Measurements from ENCODE around the gene XPR1.

The XPR1 gene

DNA sequence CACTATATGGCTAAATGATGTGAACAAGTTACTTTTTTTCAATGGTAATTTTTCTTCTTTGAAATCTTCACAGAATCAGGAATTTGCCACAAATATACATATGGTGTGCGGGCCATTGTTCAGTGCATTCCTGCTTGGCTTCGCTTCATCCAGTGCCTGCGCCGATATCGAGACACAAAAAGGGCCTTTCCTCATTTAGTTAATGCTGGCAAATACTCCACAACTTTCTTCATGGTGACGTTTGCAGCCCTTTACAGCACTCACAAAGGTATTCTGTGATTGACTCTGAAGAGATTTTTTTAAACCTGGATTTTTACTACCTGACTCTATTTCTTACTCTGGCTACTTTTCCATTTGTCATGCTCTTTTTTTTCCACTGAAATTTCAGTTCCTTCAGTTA lies 204.6 kb downstream of the XPR1 start:
- TF ChIP-seq, protein P1, sequence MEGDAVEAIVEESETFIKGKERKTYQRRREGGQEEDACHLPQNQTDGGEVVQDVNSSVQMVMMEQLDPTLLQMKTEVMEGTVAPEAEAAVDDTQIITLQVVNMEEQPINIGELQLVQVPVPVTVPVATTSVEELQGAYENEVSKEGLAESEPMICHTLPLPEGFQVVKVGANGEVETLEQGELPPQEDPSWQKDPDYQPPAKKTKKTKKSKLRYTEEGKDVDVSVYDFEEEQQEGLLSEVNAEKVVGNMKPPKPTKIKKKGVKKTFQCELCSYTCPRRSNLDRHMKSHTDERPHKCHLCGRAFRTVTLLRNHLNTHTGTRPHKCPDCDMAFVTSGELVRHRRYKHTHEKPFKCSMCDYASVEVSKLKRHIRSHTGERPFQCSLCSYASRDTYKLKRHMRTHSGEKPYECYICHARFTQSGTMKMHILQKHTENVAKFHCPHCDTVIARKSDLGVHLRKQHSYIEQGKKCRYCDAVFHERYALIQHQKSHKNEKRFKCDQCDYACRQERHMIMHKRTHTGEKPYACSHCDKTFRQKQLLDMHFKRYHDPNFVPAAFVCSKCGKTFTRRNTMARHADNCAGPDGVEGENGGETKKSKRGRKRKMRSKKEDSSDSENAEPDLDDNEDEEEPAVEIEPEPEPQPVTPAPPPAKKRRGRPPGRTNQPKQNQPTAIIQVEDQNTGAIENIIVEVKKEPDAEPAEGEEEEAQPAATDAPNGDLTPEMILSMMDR (IDR thresholded peaks at IDR 0.05; ENCODE audit: low read depth, low read length, poor library complexity, severe bottlenecking), result no peak
- TF ChIP-seq EZH2phosphoT487 (IDR thresholded peaks at IDR 0.05; ENCODE audit: borderline replicate concordance, low read length), result no peak
- no peaks in the 10 kb centered on the region for H4K20me1 ChIP-seq (ENCODE audit: control insufficient read depth, insufficient read depth, low read depth, low read length)
- no peaks in the 10 kb centered on the region for H3K9me2 ChIP-seq (replicated peaks; ENCODE audit: control insufficient read depth, low read length)

DNA sequence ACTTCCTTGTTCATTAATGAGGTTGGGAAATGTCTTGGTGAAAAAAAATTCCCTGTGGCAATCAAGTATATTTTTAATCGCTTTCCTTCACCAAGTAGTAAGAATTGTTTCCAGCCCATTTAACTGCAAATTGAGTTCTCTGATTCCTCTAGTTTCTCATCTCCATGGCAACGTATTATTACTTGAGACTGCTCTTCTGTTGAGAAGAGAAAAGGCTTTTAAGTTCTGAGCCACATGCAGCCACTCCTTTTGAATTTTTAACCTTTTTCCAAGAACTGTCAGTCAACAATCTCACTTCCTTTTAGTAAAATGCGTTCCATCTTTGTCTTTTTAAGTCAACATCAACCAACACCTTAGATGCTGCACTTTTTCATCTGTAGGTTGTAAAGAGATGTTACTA lies 205.2 kb downstream of the XPR1 start:
- no peak overlapping the region for H3K4me3 ChIP-seq (ENCODE audit: low read length)
- H3K27me3 ChIP-seq (ENCODE audit: control insufficient read depth, low read length), result no peaks in the 10 kb centered on the region
- no peaks in the 10 kb centered on the region for H3K79me2 ChIP-seq (ENCODE audit: control insufficient read depth, low read length)
- no peaks in the 10 kb centered on the region for H4K20me1 ChIP-seq (ENCODE audit: control insufficient read depth, insufficient read depth, low read depth, low read length)
- no peak overlapping the region for H3K4me2 ChIP-seq (ENCODE audit: low read length)
- no peaks in the 10 kb centered on the region for H3K9me2 ChIP-seq (replicated peaks; ENCODE audit: control insufficient read depth, low read length)
- H3K4me1 ChIP-seq (ENCODE audit: control insufficient read depth, low read length), result no peaks in the 10 kb centered on the region
- H3K9me3 ChIP-seq (ENCODE audit: control insufficient read depth, insufficient read depth, low read length), result no peaks in the 10 kb centered on the region
- H3F3A ChIP-seq (ENCODE audit: control insufficient read depth, insufficient read depth), result no peaks in the 10 kb centered on the region
- no peaks in the 10 kb centered on the region for H3K36me3 ChIP-seq (ENCODE audit: control insufficient read depth, low read length)
- H3K27ac ChIP-seq (ENCODE audit: low read depth, low read length), result no peak overlapping the region
- no peak for TF ChIP-seq EZH2phosphoT487 (IDR thresholded peaks at IDR 0.05; ENCODE audit: borderline replicate concordance, low read length)
- TF ChIP-seq, protein P1 (IDR thresholded peaks at IDR 0.05; ENCODE audit: low read depth, low read length, poor library complexity, severe bottlenecking), result no peak

More for the DNA sequence above, 204.6 kb downstream of the XPR1 start:
- H3K9me3 ChIP-seq (ENCODE audit: control insufficient read depth, insufficient read depth, low read length), result no peaks in the 10 kb centered on the region
- no peaks in the 10 kb centered on the region for H3K36me3 ChIP-seq (ENCODE audit: control insufficient read depth, low read length)
- no peaks in the 10 kb centered on the region for H3K79me2 ChIP-seq (ENCODE audit: control insufficient read depth, low read length)
- H3K27ac ChIP-seq (ENCODE audit: low read depth, low read length), result no peak overlapping the region
- no peaks in the 10 kb centered on the region for H3F3A ChIP-seq (ENCODE audit: control insufficient read depth, insufficient read depth)
- no peak overlapping the region for H3K4me2 ChIP-seq (ENCODE audit: low read length)
- H3K4me1 ChIP-seq (ENCODE audit: control insufficient read depth, low read length), result no peaks in the 10 kb centered on the region
- H3K4me3 ChIP-seq (ENCODE audit: low read length), result no peak overlapping the region
- no peaks in the 10 kb centered on the region for H3K27me3 ChIP-seq (ENCODE audit: control insufficient read depth, low read length)

DNA sequence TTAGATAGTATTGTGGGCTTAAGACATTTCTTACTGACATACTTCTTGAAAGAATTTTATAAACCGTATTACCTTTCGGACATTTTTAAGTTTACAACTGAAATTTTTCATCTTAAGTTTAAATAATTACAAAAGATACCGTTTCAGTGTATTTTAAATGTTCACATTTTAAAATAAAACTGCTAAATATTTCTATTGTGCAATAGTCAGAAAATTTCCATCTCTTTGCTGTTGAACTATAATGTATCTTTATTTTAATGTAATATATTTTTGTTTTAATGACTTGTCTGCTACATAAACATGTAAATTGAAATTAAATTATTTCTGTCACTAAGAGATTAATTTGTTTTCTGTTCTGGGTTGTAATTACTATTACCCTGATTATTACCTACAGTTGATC lies 206.7 kb downstream of the XPR1 start:
- Histone ChIP-seq H3K4me1 (ENCODE audit: control insufficient read depth, low read length) (no peaks in the 10 kb centered on the region), H3K9me2 (replicated peaks; ENCODE audit: control insufficient read depth, low read length) (no peaks in the 10 kb centered on the region), H3K4me3 (ENCODE audit: low read length) (no peak overlapping the region), H3F3A (ENCODE audit: control insufficient read depth, insufficient read depth) (no peaks in the 10 kb centered on the region), H3K27ac (ENCODE audit: low read depth, low read length) (no peak overlapping the region), H3K4me2 (ENCODE audit: low read length) (no peak overlapping the region), H4K20me1 (ENCODE audit: control insufficient read depth, insufficient read depth, low read depth, low read length) (no peaks in the 10 kb centered on the region), H3K36me3 (ENCODE audit: control insufficient read depth, low read length) (no peaks in the 10 kb centered on the region), H3K27me3 (ENCODE audit: control insufficient read depth, low read length) (no peaks in the 10 kb centered on the region), H3K79me2 (ENCODE audit: control insufficient read depth, low read length) (no peaks in the 10 kb centered on the region), H3K9me3 (ENCODE audit: control insufficient read depth, insufficient read depth, low read length) (no peaks in the 10 kb centered on the region)
- TF ChIP-seq EZH2phosphoT487 (IDR thresholded peaks at IDR 0.05; ENCODE audit: borderline replicate concordance, low read length), result no peak
- TF ChIP-seq, protein P1 (IDR thresholded peaks at IDR 0.05; ENCODE audit: low read depth, low read length, poor library complexity, severe bottlenecking), result no peak

DNA sequence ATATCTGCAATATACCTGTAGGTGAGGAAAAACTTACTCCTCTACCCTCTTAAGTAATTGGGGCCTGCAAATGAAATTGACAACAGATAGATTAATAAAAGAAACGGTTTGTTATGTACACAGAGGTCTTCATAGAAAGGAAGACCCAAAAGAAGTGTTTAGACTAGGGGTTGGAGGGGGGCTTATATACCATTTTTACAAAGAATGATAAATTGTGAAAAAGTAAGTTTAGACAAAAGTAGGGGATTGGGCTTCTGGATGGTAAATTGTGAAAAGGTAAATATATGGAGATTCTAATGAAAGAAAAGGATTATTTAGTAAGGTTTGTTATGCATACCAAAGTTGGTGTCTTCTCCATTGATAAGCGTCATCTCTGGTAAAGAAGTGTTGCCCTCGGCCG lies 207.7 kb downstream of the XPR1 start:
- Histone ChIP-seq H4K20me1 (ENCODE audit: control insufficient read depth, insufficient read depth, low read depth, low read length) (no peaks in the 10 kb centered on the region), H3K9me2 (replicated peaks; ENCODE audit: control insufficient read depth, low read length) (no peaks in the 10 kb centered on the region), H3K27me3 (ENCODE audit: control insufficient read depth, low read length) (no peaks in the 10 kb centered on the region), H3K27ac (ENCODE audit: low read depth, low read length) (no peak overlapping the region), H3K4me3 (ENCODE audit: low read length) (no peak overlapping the region), H3K79me2 (ENCODE audit: control insufficient read depth, low read length) (no peaks in the 10 kb centered on the region), H3K36me3 (ENCODE audit: control insufficient read depth, low read length) (no peaks in the 10 kb centered on the region), H3K9me3 (ENCODE audit: control insufficient read depth, insufficient read depth, low read length) (no peaks in the 10 kb centered on the region), H3F3A (ENCODE audit: control insufficient read depth, insufficient read depth) (no peaks in the 10 kb centered on the region), H3K4me1 (ENCODE audit: control insufficient read depth, low read length) (no peaks in the 10 kb centered on the region), H3K4me2 (ENCODE audit: low read length) (no peak overlapping the region)
- TF ChIP-seq, protein P1 (IDR thresholded peaks at IDR 0.05; ENCODE audit: low read depth, low read length, poor library complexity, severe bottlenecking), result no peak
- TF ChIP-seq EZH2phosphoT487 (IDR thresholded peaks at IDR 0.05; ENCODE audit: borderline replicate concordance, low read length), result no peak

All from DOHH2 (cell line).